Mesothelial cell of epicardium (in vitro differentiated cells): ENCODE data around the gene TMC4. TPM values are rescaled to one million over a fixed set of nuclear protein-coding genes. Genes with fewer than 3 reads are reported as not detected.

Source experiments
- DNase-seq, 2 experiments: peaks; one replicate each; pipeline ENCODE4 v3.0.0; 2021; ENCODE audit warnings: low spot score in 2 of 2; ENCODE audit not compliant: unreplicated experiment in 2 of 2
- H3K27ac Mint-ChIP-seq: 2 replicates; pipeline ENCODE4 v1.8.0; 2021; ENCODE audit warnings: mixed read lengths
- H3K27me3 Mint-ChIP-seq: 2 replicates; pipeline ENCODE4 v1.8.0; 2021; ENCODE audit warnings: low read depth, mixed read lengths
- H3K36me3 Mint-ChIP-seq: 2 replicates; pipeline ENCODE4 v1.8.0; 2021; ENCODE audit warnings: mixed read lengths
- H3K4me1 Mint-ChIP-seq: 2 replicates; pipeline ENCODE4 v1.8.0; 2021; ENCODE audit warnings: mixed read lengths
- H3K4me3 Mint-ChIP-seq: 2 replicates; pipeline ENCODE4 v1.8.0; 2021; ENCODE audit warnings: mild to moderate bottlenecking, moderate library complexity, mixed read lengths
- H3K9me3 Mint-ChIP-seq: 2 replicates; pipeline ENCODE4 v1.8.0; 2021; ENCODE audit warnings: mixed read lengths
- total RNA-seq: library from RNA; stranded (reverse); gene quantifications from 3 replicates; pipeline ENCODE4 v1.2.1, GENCODE V29; 2021
- TF ChIP-seq, protein P1 (sequence below): fragments of 200-600 bp; sonication (generic); IDR thresholded peaks from one replicate; pipeline ENCODE4 v1.5.0; 2021; ENCODE audit warnings: antibody characterized with exemption; ENCODE audit not compliant: unreplicated experiment

TMC4 gene
- total RNA-seq, 1 donor from 2014 or later, result 57.6 TPM

DNA sequence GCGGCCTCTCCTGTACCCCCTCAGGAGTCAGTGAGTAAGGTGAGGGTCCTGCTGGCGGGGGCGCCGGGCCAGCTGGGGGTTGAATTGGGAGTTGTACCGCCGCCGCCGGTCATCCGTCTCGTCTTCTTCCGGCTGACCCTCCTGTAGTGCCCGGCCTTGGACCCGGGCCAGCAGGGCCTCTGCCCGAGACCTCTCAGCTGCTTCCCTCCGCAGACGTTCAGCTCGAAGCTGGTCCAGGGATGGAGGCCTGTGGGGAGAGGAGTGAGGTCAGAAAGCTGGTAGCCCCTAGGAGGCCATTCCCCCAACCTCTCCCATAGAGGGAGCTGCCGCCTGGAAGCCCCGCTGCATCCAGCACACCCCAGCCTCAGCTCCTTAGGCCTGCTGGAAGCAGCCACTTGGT is 17.3 kb downstream of the TMC4 start:
- Mint-ChIP-seq H3K36me3 (peaks cover 24% of the 10 kb centered on the region), H3K27me3 (no peaks in the 10 kb centered on the region), H3K9me3 (no peaks in the 10 kb centered on the region), H3K27ac (no peak overlapping the region), H3K4me1 (peaks cover 21% of the 10 kb centered on the region), H3K4me3 (no peak overlapping the region)
- TF ChIP-seq, protein P1, sequence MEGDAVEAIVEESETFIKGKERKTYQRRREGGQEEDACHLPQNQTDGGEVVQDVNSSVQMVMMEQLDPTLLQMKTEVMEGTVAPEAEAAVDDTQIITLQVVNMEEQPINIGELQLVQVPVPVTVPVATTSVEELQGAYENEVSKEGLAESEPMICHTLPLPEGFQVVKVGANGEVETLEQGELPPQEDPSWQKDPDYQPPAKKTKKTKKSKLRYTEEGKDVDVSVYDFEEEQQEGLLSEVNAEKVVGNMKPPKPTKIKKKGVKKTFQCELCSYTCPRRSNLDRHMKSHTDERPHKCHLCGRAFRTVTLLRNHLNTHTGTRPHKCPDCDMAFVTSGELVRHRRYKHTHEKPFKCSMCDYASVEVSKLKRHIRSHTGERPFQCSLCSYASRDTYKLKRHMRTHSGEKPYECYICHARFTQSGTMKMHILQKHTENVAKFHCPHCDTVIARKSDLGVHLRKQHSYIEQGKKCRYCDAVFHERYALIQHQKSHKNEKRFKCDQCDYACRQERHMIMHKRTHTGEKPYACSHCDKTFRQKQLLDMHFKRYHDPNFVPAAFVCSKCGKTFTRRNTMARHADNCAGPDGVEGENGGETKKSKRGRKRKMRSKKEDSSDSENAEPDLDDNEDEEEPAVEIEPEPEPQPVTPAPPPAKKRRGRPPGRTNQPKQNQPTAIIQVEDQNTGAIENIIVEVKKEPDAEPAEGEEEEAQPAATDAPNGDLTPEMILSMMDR, result no peak
- DNase-seq, result no peak

- Mint-ChIP-seq H3K27ac (no peak overlapping the region), H3K27me3 (no peaks in the 10 kb centered on the region), H3K36me3 (peaks cover 29% of the 10 kb centered on the region), H3K4me1 (peaks cover 12% of the 10 kb centered on the region), H3K4me3 (no peak overlapping the region), H3K9me3 (no peaks in the 10 kb centered on the region)
- TF ChIP-seq, protein P1, result no peak
- DNase-seq, result no peak
Measured at GRCh38 chr19:54154603-54155345, 18.2 kb downstream of the TMC4 start.

- H3K4me3 Mint-ChIP-seq, result no peak overlapping the region
Measured at GRCh38 chr19:54153731-54154326, 19.1 kb downstream of the TMC4 start.

DNA sequence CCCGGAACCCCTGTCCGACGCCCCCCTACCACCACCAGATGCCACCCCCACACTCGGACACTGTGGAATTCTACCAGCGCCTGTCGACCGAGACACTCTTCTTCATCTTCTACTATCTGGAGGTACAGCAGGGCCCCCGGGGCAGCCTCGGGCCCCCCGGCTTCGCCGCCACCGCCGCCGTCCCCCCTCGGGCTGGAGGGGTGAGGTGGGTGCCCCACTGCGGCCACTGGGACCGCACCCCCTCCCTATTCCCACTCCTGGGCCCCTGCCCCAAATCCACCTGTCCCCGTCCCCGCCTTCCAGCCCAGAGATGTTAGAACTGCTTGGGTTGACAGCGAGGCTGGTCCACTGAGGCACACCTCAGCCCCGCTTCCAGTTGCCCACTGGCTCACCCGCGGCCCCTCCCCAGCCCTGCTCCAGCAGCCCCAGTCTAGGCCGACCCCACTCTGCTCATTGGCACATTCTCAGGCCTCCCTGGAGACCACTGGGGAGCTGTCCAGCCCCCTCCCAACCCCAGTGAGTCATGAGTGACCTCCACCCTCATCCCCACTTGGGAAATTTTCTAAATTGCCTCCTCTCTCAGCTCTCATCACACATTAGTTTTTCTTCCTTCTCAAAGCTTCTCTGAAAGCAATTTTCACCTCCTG is 20.0 kb downstream of the TMC4 start:
- H3K27me3 Mint-ChIP-seq, result no peaks in the 10 kb centered on the region
- no peak for DNase-seq
- no peaks in the 10 kb centered on the region for H3K4me1 Mint-ChIP-seq
- no peaks in the 10 kb centered on the region for H3K9me3 Mint-ChIP-seq
- H3K4me3 Mint-ChIP-seq, result no peak overlapping the region
- TF ChIP-seq, protein P1, result no peak
- peak overlapping the region; percentile 67 for H3K27ac Mint-ChIP-seq
- H3K36me3 Mint-ChIP-seq, result peaks cover 36% of the 10 kb centered on the region

More at GRCh38 chr19:54153731-54154326, 19.1 kb downstream of the TMC4 start:
- Mint-ChIP-seq H3K9me3 (no peaks in the 10 kb centered on the region), H3K4me1 (peaks cover 5% of the 10 kb centered on the region), H3K27me3 (no peaks in the 10 kb centered on the region), H3K27ac (no peak overlapping the region), H3K36me3 (peaks cover 34% of the 10 kb centered on the region)
- DNase-seq, result no peak
- TF ChIP-seq, protein P1, result no peak

DNA sequence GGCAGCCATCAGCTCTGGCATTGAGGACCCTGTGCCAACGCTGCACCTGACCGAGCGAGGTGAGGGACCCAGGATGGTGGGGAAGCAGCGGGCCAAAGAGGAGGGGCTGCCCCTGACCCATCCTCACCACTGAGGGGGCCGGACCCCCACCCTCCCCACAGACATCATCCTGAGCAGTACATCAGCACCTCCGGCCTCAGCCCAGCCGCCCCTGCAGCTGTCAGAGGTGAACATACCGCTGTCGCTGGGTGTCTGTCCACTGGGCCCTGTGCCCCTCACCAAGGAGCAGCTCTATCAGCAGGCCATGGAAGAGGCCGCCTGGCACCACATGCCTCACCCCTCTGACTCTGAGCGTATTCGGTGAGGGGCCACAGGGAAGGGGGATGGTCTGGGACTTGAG is 20.7 kb downstream of the TMC4 start:
- TF ChIP-seq, protein P1, result no peak
- no peaks in the 10 kb centered on the region for H3K9me3 Mint-ChIP-seq
- no peak overlapping the region for H3K4me3 Mint-ChIP-seq
- no peak overlapping the region for H3K27ac Mint-ChIP-seq
- DNase-seq, result no peak
- H3K36me3 Mint-ChIP-seq, result peaks cover 39% of the 10 kb centered on the region
- no peaks in the 10 kb centered on the region for H3K4me1 Mint-ChIP-seq
- no peaks in the 10 kb centered on the region for H3K27me3 Mint-ChIP-seq
